HG03354 (cell line): ENCODE data around the gene C2orf15.
"Not testable (repeated sequence)": the region's sequence is repeated elsewhere in the genome, so short reads cannot be mapped to it uniquely, and the experiment has no call there.

ENCODE experiments used
- ATAC-seq: cut with Tn5 transposase; IDR thresholded peaks from one replicate; pipeline ENCODE4 v1.9.1; 2021; ENCODE audit warnings: mild to moderate bottlenecking; ENCODE audit not compliant: unreplicated experiment, poor library complexity, severe bottlenecking

C2orf15 gene

GRCh38 chr2:99141110-99142108 lies at the start of gene C2orf15:
TSS of gene C2orf15 (plus strand) at chr2:99141707. CDS start at chr2:99150559, 8,852 bp downstream.
- peak; percentile 89 for ATAC-seq

GRCh38 chr2:99096728-99097127 lies 44.8 kb upstream of the C2orf15 start:
- ATAC-seq: no peak

- no peak for ATAC-seq
Measured at GRCh38 chr2:99101697-99102096, 39.8 kb upstream of the C2orf15 start.

GRCh38 chr2:99104006-99104405 lies 37.5 kb upstream of the C2orf15 start:
- no peak for ATAC-seq

GRCh38 chr2:99106913-99107312 lies 34.6 kb upstream of the C2orf15 start:
- no peak for ATAC-seq

- ATAC-seq: no peak
Measured at GRCh38 chr2:99111236-99111635, 30.3 kb upstream of the C2orf15 start.

- no peak for ATAC-seq
Measured at GRCh38 chr2:99111945-99112344, 29.6 kb upstream of the C2orf15 start.

GRCh38 chr2:99112617-99113016 lies 28.9 kb upstream of the C2orf15 start:
- ATAC-seq: no peak

GRCh38 chr2:99127981-99128380 lies 13.5 kb upstream of the C2orf15 start:
- no peak for ATAC-seq

- not testable (repeated sequence) for ATAC-seq
Measured at GRCh38 chr2:99135044-99135556, 6.4 kb upstream of the C2orf15 start.

GRCh38 chr2:99139003-99139402 lies 2.5 kb upstream of the C2orf15 start:
- ATAC-seq: no peak

GRCh38 chr2:99140056-99140859 lies 1.2 kb upstream of the C2orf15 start:
- ATAC-seq: no peak

- ATAC-seq: peak; percentile 33
Measured at GRCh38 chr2:99140860-99141109, 722 bp upstream of the C2orf15 start.

GRCh38 chr2:99150706-99151105 lies 9.2 kb downstream of the C2orf15 start:
- no peak for ATAC-seq

- no peak for ATAC-seq
Measured at GRCh38 chr2:99152199-99152895, 10.8 kb downstream of the C2orf15 start.

GRCh38 chr2:99153921-99154604 lies 12.6 kb downstream of the C2orf15 start:
- ATAC-seq: no peak

- peak; percentile 97 for ATAC-seq
Measured at GRCh38 chr2:99154643-99155536, 13.4 kb downstream of the C2orf15 start, which contains the start of the genes LIPT1 and TSGA10. TSS of gene LIPT1 (plus strand) at chr2:99154967. CDS start at chr2:99161958, 6,991 bp downstream. TSS of gene TSGA10 (minus strand) at chr2:99154942. CDS start at chr2:99109439, 45,503 bp downstream.

GRCh38 chr2:99156891-99157290 lies 15.4 kb downstream of the C2orf15 start:
- ATAC-seq: no peak
